Neuronal stem cell (in vitro differentiated cells): ENCODE data around the gene FEZ2.

ENCODE experiments used
- DNase-seq: peaks from one replicate; pipeline ENCODE4 v3.0.0-alpha.2; 2013; ENCODE audit warnings: low spot score
- H2AFZ ChIP-seq: one replicate; pipeline ENCODE4 v1.6.1; 2013; ENCODE audit warnings: mild to moderate bottlenecking, low read length, inconsistent platforms
- H2AK5ac ChIP-seq: 2 replicates; pipeline ENCODE4 v1.6.1; 2013; ENCODE audit warnings: low read depth, mild to moderate bottlenecking, inconsistent platforms, low read length, moderate library complexity, mixed read lengths
- H2BK120ac ChIP-seq: 2 replicates; pipeline ENCODE4 v1.6.1; 2013; ENCODE audit warnings: low read depth, mild to moderate bottlenecking, inconsistent platforms, low read length, moderate library complexity, mixed read lengths
- H2BK12ac ChIP-seq: one replicate; pipeline ENCODE4 v1.6.1; 2013; ENCODE audit warnings: low read length, inconsistent platforms
- H2BK15ac ChIP-seq: 2 replicates; pipeline ENCODE4 v1.6.1; 2013; ENCODE audit warnings: mild to moderate bottlenecking, low read length, inconsistent platforms, mixed read lengths
- H2BK5ac ChIP-seq: one replicate; pipeline ENCODE4 v1.6.1; 2013; ENCODE audit warnings: inconsistent platforms, mild to moderate bottlenecking, low read length, moderate library complexity
- H3K14ac ChIP-seq: one replicate; pipeline ENCODE4 v1.6.1; 2013; ENCODE audit warnings: low read length, inconsistent platforms
- H3K18ac ChIP-seq: 2 replicates; pipeline ENCODE4 v1.6.1; 2013; ENCODE audit warnings: low read length, inconsistent platforms
- H3K23ac ChIP-seq: 2 replicates; pipeline ENCODE4 v1.6.1; 2013; ENCODE audit warnings: low read depth, mild to moderate bottlenecking, mixed read lengths, low read length, inconsistent platforms; ENCODE audit not compliant: poor library complexity
- H3K27ac ChIP-seq: replicated peaks from 3 replicates; pipeline ENCODE4 v1.5.1; 2013; ENCODE audit warnings: low read length, inconsistent platforms
- H3K27me3 ChIP-seq, 3 experiments: 2 replicates each; pipeline ENCODE4 v1.6.1; 2013; ENCODE audit warnings: low read length in 3 of 3, mild to moderate bottlenecking in 2 of 3, inconsistent platforms in 1 of 3, low read depth in 1 of 3, mixed read lengths in 1 of 3, moderate library complexity in 1 of 3; ENCODE audit not compliant: control insufficient read depth in 3 of 3, insufficient read depth in 3 of 3
- H3K36me3 ChIP-seq, 2 donors: replicated peaks in 1 of 2; 2 replicates each; pipeline ENCODE4 v1.6.1; 2013; ENCODE audit warnings: low read length in 2 of 2; ENCODE audit not compliant: control insufficient read depth in 2 of 2, insufficient read depth in 2 of 2
- H3K4ac ChIP-seq: 2 replicates; pipeline ENCODE4 v1.6.1; 2013; ENCODE audit warnings: inconsistent platforms, mild to moderate bottlenecking, low read length, moderate library complexity
- H3K4me1 ChIP-seq, 2 donors: 1 replicate in 1 of 2; 2 replicates in 1 of 2; pipeline ENCODE4 v1.6.1; 2013; ENCODE audit warnings: low read length in 2 of 2, low read depth in 1 of 2; ENCODE audit not compliant: control insufficient read depth in 2 of 2, insufficient read depth in 1 of 2
- H3K4me2 ChIP-seq: one replicate; pipeline ENCODE4 v1.6.1; 2013; ENCODE audit warnings: mild to moderate bottlenecking, low read length, inconsistent platforms; ENCODE audit not compliant: insufficient read depth, poor library complexity, severe bottlenecking
- H3K4me3 ChIP-seq, 2 donors: 2 replicates each; pipeline ENCODE4 v1.5.1; 2013; ENCODE audit warnings: low read length in 2 of 2, mild to moderate bottlenecking in 2 of 2, inconsistent platforms in 1 of 2, moderate library complexity in 1 of 2
- H3K79me1 ChIP-seq: one replicate; pipeline ENCODE4 v1.6.1; 2013; ENCODE audit warnings: low read depth, mild to moderate bottlenecking, inconsistent platforms, low read length, moderate library complexity
- H3K9ac ChIP-seq: one replicate; pipeline ENCODE4 v1.6.1; 2013; ENCODE audit warnings: mild to moderate bottlenecking, low read depth, low read length, inconsistent platforms; ENCODE audit not compliant: poor library complexity
- H3K9me3 ChIP-seq, 2 donors: replicated peaks in 1 of 2; 2 replicates each; pipeline versions ENCODE3 to v1.6.1; 2013; ENCODE audit warnings: low read length in 2 of 2, mild to moderate bottlenecking in 2 of 2, inconsistent platforms in 1 of 2, low read depth in 1 of 2, mixed read lengths in 1 of 2, moderate library complexity in 1 of 2; ENCODE audit not compliant: control insufficient read depth in 2 of 2, insufficient read depth in 1 of 2
- H4K8ac ChIP-seq: one replicate; pipeline ENCODE4 v1.6.1; 2013; ENCODE audit warnings: low read depth, mild to moderate bottlenecking, inconsistent platforms, low read length, moderate library complexity
- H4K91ac ChIP-seq: one replicate; pipeline ENCODE4 v1.6.1; 2013; ENCODE audit warnings: low read length, low read depth, mild to moderate bottlenecking, inconsistent platforms; ENCODE audit not compliant: poor library complexity
- WGBS, 2 donors: extraction: QIAGEN DNeasy Blood & Tissue Kit; methylation state at CpG; one replicate each; pipeline ENCODE4 v1.1.7; 2013; ENCODE audit warnings: missing lambda C conversion rate in 2 of 2, mixed read lengths in 1 of 2; ENCODE audit not compliant: insufficient read length in 2 of 2, insufficient replicate concordance in 1 of 2; ENCODE audit errors: extremely low coverage in 2 of 2; 5-methylcytosine and 5-hydroxymethylcytosine counted together

Gene FEZ2

DNA sequence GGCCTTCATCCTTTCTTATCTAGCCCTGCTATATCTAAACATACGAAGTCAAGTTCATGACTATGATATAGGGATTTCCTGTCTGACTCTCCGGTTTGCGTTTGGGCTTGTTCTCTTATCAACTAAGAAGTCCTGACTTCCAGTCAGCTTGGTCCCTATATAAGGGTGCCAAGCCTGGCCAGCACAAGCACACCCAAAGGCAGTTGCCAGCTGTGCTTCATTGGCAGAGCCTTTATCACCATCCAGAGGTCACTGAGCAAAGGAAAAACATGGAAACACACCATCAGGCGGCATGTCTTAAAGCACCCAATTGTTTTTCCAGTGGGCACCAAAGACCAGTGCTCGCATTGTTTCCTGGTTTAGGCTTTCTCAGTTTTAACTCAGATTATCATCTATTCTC, 72.7 kb downstream of the FEZ2 start:
- Histone ChIP-seq H3K14ac (no peak overlapping the region), H3K27me3 (no peaks in the 10 kb centered on the region), H3K4me2 (no peak overlapping the region), H3K9me3 (no peaks in the 10 kb centered on the region), H2BK12ac (no peak overlapping the region), H3K36me3 (peaks cover 3 to 20% of the 10 kb centered on the region in 2 donors), H3K4me3 (no peak overlapping the region), H3K4me1 (peaks cover 0 to 4% of the 10 kb centered on the region in 2 donors), H3K4ac (no peak overlapping the region), H3K9ac (no peak overlapping the region), H2AK5ac (no peak overlapping the region), H4K91ac (no peak overlapping the region), H3K27ac (no peak overlapping the region), H3K79me1 (no peaks in the 10 kb centered on the region), H2AFZ (no peak overlapping the region), H3K23ac (no peak overlapping the region), H2BK120ac (no peak overlapping the region), H4K8ac (no peak overlapping the region), H2BK15ac (no peak overlapping the region), H2BK5ac (no peak overlapping the region), H3K18ac (no peak overlapping the region)
- no CpG with 5 or more reads among the region's 5 CpGs for WGBS, 2 donors
- DNase-seq: no peak

DNA sequence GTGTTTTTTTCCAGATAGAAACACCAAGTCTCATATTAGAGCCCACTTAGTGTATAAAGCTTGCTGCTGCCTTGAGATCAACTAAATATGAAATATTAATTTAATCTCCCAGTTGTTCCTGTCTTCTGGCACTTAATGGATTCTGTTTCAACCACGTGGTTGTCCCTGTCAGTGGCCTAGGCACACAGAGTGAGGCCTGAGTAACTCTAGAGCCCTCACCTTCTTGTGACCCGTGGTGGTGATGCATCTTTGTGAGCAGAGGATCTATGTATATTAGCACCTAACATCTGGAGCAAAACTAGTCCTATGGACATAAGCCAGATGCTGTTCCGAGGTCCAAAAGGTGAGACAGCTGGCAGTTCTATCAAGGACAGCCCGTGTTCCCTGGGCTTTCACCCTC, 74.8 kb downstream of the FEZ2 start:
- Histone ChIP-seq H3K9ac (no peak overlapping the region), H3K4me2 (no peak overlapping the region), H2BK15ac (no peak overlapping the region), H3K27me3 (no peaks in the 10 kb centered on the region), H3K36me3 (peaks cover 7 to 21% of the 10 kb centered on the region in 2 donors), H2BK12ac (no peak overlapping the region), H2BK120ac (no peak overlapping the region), H3K79me1 (no peaks in the 10 kb centered on the region), H3K4ac (no peak overlapping the region), H2AK5ac (no peak overlapping the region), H3K18ac (no peak overlapping the region), H4K91ac (no peak overlapping the region), H3K23ac (no peak overlapping the region), H3K9me3 (no peaks in the 10 kb centered on the region), H3K27ac (no peak overlapping the region), H2AFZ (no peak overlapping the region), H3K4me3 (no peak overlapping the region), H3K14ac (no peak overlapping the region), H3K4me1 (no peaks in the 10 kb centered on the region), H4K8ac (no peak overlapping the region), H2BK5ac (no peak overlapping the region)
- no CpG with 5 or more reads among the region's 4 CpGs for WGBS, 2 donors
- no peak for DNase-seq

DNA sequence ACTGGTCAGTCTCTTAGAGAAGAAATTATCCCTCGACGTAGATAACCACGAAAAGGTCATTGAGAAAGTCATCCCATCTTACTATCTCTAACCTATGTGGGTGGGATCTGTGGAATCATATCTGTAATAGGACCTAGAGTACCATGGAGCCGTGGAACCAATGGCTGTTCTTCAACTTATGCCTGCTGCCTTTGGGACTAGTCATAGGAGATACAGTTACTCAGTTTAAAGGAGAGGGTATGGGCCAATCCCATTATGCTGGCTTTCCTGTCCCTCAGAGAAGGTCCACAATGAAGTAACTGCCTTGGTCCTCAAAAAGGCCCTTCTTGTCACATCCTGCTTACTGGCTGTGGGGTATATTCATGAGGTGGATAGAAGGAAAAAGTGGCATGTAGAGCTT, 77.5 kb downstream of the FEZ2 start:
- H3K4ac ChIP-seq: no peak overlapping the region
- H3K27me3 ChIP-seq: no peaks in the 10 kb centered on the region
- H3K4me1 ChIP-seq: no peaks in the 10 kb centered on the region
- no peak overlapping the region for H3K27ac ChIP-seq
- no CpG with 5 or more reads among the region's 4 CpGs for WGBS, 2 donors
- H3K4me2 ChIP-seq: no peak overlapping the region
- H4K8ac ChIP-seq: no peak overlapping the region
- H3K79me1 ChIP-seq: no peaks in the 10 kb centered on the region
- no peak overlapping the region for H2BK15ac ChIP-seq
- no peak overlapping the region for H2AFZ ChIP-seq
- no peak overlapping the region for H2AK5ac ChIP-seq
- H2BK5ac ChIP-seq: no peak overlapping the region
- DNase-seq: no peak
- H3K14ac ChIP-seq: no peak overlapping the region
- no peak overlapping the region for H3K9ac ChIP-seq
- no peak overlapping the region for H2BK12ac ChIP-seq
- H3K4me3 ChIP-seq: no peak overlapping the region
- H3K23ac ChIP-seq: no peak overlapping the region
- no peak overlapping the region for H2BK120ac ChIP-seq
- H4K91ac ChIP-seq: no peak overlapping the region
- no peak overlapping the region for H3K18ac ChIP-seq
- H3K36me3 ChIP-seq: peaks cover 15 to 21% of the 10 kb centered on the region in 2 donors
- no peaks in the 10 kb centered on the region for H3K9me3 ChIP-seq

DNA sequence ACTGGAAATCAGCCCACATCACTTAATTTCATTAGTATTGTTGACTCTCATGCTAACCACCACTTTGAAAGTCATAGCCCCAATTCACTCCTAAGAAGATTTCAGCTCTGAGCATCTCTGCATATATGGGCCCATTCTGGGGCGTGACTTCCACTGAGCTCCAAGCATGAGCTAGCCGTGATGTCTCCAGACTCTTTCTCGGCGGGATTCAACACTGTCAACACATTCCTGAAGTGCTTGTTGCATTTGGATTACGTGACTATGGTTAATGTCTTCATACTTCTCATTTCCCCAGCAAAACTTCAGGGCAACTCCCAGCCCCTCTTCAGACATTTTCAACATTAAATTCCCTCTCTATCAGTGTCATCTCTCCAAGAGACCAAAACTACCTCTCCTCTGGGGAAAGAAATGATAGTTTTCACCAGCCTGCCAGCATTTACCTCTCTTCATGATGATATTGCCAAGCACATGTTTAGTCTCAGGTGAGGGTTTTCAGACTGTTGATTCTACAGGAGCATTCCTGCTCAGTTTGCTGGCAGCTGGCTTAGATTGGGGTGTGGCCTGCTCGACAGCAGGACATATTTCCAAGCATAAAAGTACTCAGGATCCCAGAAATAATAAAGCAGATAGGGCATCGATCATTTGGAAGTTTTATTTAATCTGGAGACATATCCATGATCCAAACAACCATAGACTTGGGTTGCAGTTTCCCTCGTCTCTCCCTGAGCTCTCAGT, 81.7 kb downstream of the FEZ2 start:
- Histone ChIP-seq H3K36me3 (peaks cover 18 to 19% of the 10 kb centered on the region in 2 donors), H2BK15ac (no peak overlapping the region), H3K79me1 (no peaks in the 10 kb centered on the region), H3K18ac (no peak overlapping the region), H2BK12ac (no peak overlapping the region), H2BK120ac (no peak overlapping the region), H3K4ac (no peak overlapping the region), H3K9me3 (peaks cover 0 to 2% of the 10 kb centered on the region in 2 donors), H3K9ac (no peak overlapping the region), H2BK5ac (no peak overlapping the region), H4K8ac (no peak overlapping the region), H2AFZ (no peak overlapping the region), H4K91ac (no peak overlapping the region), H3K23ac (no peak overlapping the region), H3K4me2 (no peak overlapping the region), H2AK5ac (no peak overlapping the region), H3K27me3 (no peaks in the 10 kb centered on the region), H3K27ac (no peak overlapping the region), H3K14ac (no peak overlapping the region), H3K4me3 (no peak overlapping the region), H3K4me1 (no peaks in the 10 kb centered on the region)
- WGBS, 2 donors: no CpG with 5 or more reads among the region's 8 CpGs
- no peak for DNase-seq
